ENCODE data around the gene CACNA1I. TPM values are rescaled to one million over a fixed set of nuclear protein-coding genes. Genes with fewer than 3 reads are reported as not detected.

Gene CACNA1I
- total RNA-seq (2021; ENCODE audit: unreplicated experiment): 0.15 TPM
- polyA plus RNA-seq (2012): 0.20 TPM in 2 replicates
- percentile 12 among the genes with signal in this experiment for Bru-seq, nascent RNA
- BruChase-seq, experiment 1, labeled RNA remaining after a 6-hour chase: percentile 12 among the genes with signal in this experiment
- BruChase-seq, experiment 2, labeled RNA remaining after a 2-hour chase: percentile 14 among the genes with signal in this experiment
- long read RNA-seq: 0 reads

- ChIA-PET POLR2A (no interaction called here), CTCF (interaction anchor here (0.9 kb wide), 1 partner anchor 36 kb away, joined by 3 read pairs; no protein-coding TSS in a partner anchor), RAD21 (ENCODE audit: low non-redundant PET in 1 of 2, low total read pairs in 2 of 2, uncharacterized antibody in 2 of 2, unreplicated experiment in 2 of 2) (interaction anchor here in 1 of 2 experiments (0.5 kb wide), 1 partner anchor 47 kb away, joined by 7 read pairs; no protein-coding TSS in a partner anchor)
- H3K27me3 ChIP-seq (ENCODE audit: insufficient read depth, low read length): no peaks in the 10 kb centered on the region
- intact Hi-C loops (cut with micrococcal nuclease): no loop called here
- no peak within 1 kb of the TSS for H3K9ac ChIP-seq (ENCODE audit: low read length)
- DNase-seq (ENCODE audit: low read depth, low spot score): no peak
- no peaks in the 10 kb centered on the region for H3K79me2 ChIP-seq (ENCODE audit: insufficient read depth, low read length)
- peak within 1 kb of the TSS; percentile 25; the same call in 1 of the 2 replicates for H3K4me2 ChIP-seq (ENCODE audit: low read length)
- no peak within 1 kb of the TSS for H2AFZ ChIP-seq (ENCODE audit: low read depth, low read length, poor library complexity, severe bottlenecking)
- no peak for ATAC-seq
- H3K9me3 ChIP-seq (ENCODE audit: control insufficient read depth in 1 of 2, insufficient read depth in 1 of 2, low read depth in 1 of 2, low read length in 2 of 2): no peaks in the 10 kb centered on the region; a peak in 1 of 4 replicates
- TF ChIP-seq EGR1 (IDR thresholded peaks at IDR 0.05; ENCODE audit: low read depth) (no peak), SIN3A (IDR thresholded peaks at IDR 0.05; ENCODE audit: low read depth) (no peak), MAX (IDR thresholded peaks at IDR 0.05) (no peak), FOSL1 (IDR thresholded peaks at IDR 0.05; ENCODE audit: low read depth) (no peak), CBX3 (IDR thresholded peaks at IDR 0.05; ENCODE audit: low read depth) (no peak)
- TF ChIP-seq, protein P1, sequence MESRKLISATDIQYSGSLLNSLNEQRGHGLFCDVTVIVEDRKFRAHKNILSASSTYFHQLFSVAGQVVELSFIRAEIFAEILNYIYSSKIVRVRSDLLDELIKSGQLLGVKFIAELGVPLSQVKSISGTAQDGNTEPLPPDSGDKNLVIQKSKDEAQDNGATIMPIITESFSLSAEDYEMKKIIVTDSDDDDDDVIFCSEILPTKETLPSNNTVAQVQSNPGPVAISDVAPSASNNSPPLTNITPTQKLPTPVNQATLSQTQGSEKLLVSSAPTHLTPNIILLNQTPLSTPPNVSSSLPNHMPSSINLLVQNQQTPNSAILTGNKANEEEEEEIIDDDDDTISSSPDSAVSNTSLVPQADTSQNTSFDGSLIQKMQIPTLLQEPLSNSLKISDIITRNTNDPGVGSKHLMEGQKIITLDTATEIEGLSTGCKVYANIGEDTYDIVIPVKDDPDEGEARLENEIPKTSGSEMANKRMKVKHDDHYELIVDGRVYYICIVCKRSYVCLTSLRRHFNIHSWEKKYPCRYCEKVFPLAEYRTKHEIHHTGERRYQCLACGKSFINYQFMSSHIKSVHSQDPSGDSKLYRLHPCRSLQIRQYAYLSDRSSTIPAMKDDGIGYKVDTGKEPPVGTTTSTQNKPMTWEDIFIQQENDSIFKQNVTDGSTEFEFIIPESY (IDR thresholded peaks at IDR 0.05; ENCODE audit: extremely low read depth, insufficient replicate concordance, low read length): no peak
- H3K36me3 ChIP-seq (ENCODE audit: control insufficient read depth in 1 of 2, insufficient read depth in 2 of 2, low read length in 2 of 2): no peaks in the 10 kb centered on the region
- H4K20me1 ChIP-seq (ENCODE audit: insufficient read depth): no peaks in the 10 kb centered on the region
- H3K4me3 ChIP-seq (replicated peaks in 1 of 2; ENCODE audit: low read depth in 1 of 2, low read length in 2 of 2): no peak within 1 kb of the TSS
- H3K27ac ChIP-seq (ENCODE audit: low read depth, low read length): no peak within 1 kb of the TSS
- H3K9me2 ChIP-seq (ENCODE audit: insufficient read depth): no peaks in the 10 kb centered on the region
- peaks cover 14 to 26% of the 10 kb centered on the region in 2 experiments for H3K4me1 ChIP-seq (ENCODE audit: control insufficient read depth in 1 of 2, insufficient read depth in 2 of 2, low read length in 2 of 2)
- no TSS peak for BruUV-seq (replicated peaks)
Observed at GRCh38 chr22:39570665-39571064, at the start of gene CACNA1I. TSS of gene CACNA1I (plus strand) at chr22:39570753. CDS start at chr22:39570753, 0 bp downstream.
